BLaER1 treated with 17β-estradiol and CSF1 and Interleukin-3, amounts not matched to agents 10 nM and 100 nM (cell line): ENCODE measurements around the gene ZKSCAN2.

Experiments used
- H3K27ac ChIP-seq, 11 experiments: shearing (Covaris generic); formaldehyde crosslinking; 2 replicates each; pipeline ENCODE4 v1.8.1; 2022
- H3K27me3 ChIP-seq, 11 experiments: shearing (Covaris generic); formaldehyde crosslinking; 2 replicates each; pipeline ENCODE4 v1.8.1; 2022
- H3K36me3 ChIP-seq, 11 experiments: shearing (Covaris generic); formaldehyde crosslinking; 2 replicates each; pipeline ENCODE4 v1.8.1; 2022
- H3K4me1 ChIP-seq, 10 experiments: shearing (Covaris generic); formaldehyde crosslinking; 2 replicates each; pipeline ENCODE4 v1.8.1; 2022
- H3K4me2 ChIP-seq, 11 experiments: shearing (Covaris generic); formaldehyde crosslinking; 2 replicates each; pipeline ENCODE4 v1.8.1; 2022
- H3K4me3 ChIP-seq, 10 experiments: shearing (Covaris generic); formaldehyde crosslinking; 2 replicates each; pipeline ENCODE4 v1.8.1; 2022
- H3K9ac ChIP-seq, 11 experiments: shearing (Covaris generic); formaldehyde crosslinking; 2 replicates each; pipeline ENCODE4 v1.8.1; 2022
- H3K9me3 ChIP-seq, 11 experiments: shearing (Covaris generic); formaldehyde crosslinking; replicated peaks in 1 of 11; 2 replicates each; pipeline ENCODE4 v1.8.1; 2022
- H4K20me1 ChIP-seq, 11 experiments: shearing (Covaris generic); formaldehyde crosslinking; 2 replicates each; pipeline ENCODE4 v1.8.1; 2022
- Cebpa-rat ChIP-seq, 11 experiments: shearing (Covaris generic); IDR thresholded peaks; 2 replicates each; pipeline ENCODE4 v1.8.1; 2022

Gene ZKSCAN2

GRCh38 chr16:25217112-25217511 is 40.5 kb downstream of the ZKSCAN2 start:
- Histone ChIP-seq H3K27ac (no peak overlapping the region), H3K36me3 (no peaks in the 10 kb centered on the region), H3K4me1 (peaks cover 0 to 5% (median 0%) of the 10 kb centered on the region in 10 experiments; a peak in 1 of 20 replicates), H3K4me2 (no peak overlapping the region), H3K4me3 (no peak overlapping the region), H3K9ac (no peak overlapping the region), H4K20me1 (no peaks in the 10 kb centered on the region), H3K27me3 (no peaks in the 10 kb centered on the region), H3K9me3 (no peaks in the 10 kb centered on the region)
- TF ChIP-seq Cebpa-rat (IDR thresholded peaks at IDR 0.05) = no peak

DNA sequence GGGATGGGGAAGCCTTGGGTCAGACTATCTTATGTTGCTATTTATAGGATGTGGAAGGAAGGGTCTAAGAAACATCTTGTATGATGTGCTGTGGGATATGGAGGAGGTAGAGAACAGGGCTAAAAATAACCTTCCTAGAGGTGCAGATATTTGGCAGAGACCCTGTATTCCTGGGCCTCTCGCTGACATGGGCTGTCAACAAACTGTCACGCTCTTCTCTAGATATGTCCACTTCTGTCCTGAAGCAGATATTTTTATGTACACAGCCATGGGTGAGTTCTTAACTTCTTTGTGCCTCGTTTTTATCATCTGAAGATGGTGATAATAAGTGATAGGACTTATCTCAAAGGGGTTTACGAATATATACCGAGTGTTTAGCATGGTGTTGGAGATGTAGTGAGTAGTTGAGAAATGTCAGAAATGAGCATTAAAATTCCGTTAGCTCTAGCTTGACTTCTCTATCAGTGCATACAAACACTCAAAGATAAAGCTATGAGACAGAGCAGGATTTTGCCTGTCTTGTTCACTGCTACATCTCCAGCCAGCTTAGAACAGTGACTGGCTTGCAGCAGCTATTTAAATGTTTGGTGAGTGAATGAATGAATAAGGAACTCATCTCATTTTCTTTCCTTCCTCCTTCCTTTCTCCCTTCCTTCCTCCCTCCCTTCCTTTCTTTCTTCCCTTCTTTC is 43.8 kb downstream of the ZKSCAN2 start:
- Histone ChIP-seq H3K9ac (no peak overlapping the region), H3K36me3 (no peaks in the 10 kb centered on the region), H3K4me3 (no peak overlapping the region), H3K4me1 (peaks cover 0 to 4% (median 0%) of the 10 kb centered on the region in 10 experiments; a peak in 1 of 20 replicates), H3K27ac (no peak overlapping the region), H3K27me3 (no peaks in the 10 kb centered on the region), H3K4me2 (no peak overlapping the region), H3K9me3 (no peaks in the 10 kb centered on the region), H4K20me1 (no peaks in the 10 kb centered on the region)
- TF ChIP-seq Cebpa-rat (IDR thresholded peaks at IDR 0.05) = no peak

DNA sequence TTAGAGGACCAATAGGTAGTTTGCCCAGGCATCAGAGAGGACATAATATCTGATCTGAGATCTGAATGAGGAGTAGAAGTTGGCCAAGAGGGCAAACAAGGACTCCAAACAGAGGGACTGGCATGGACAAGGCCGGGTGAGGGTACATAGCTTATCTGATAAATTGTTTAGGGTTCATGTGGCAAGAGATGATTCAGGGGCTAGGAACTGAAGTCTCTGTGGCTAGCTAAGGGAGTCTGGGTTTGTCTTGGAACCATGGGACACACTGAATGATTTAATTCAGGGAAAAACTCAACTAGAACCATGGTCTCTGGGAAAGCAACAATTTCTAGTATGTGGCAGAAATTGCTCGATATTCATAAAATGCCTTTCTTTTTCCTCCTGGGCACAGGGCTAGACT is 45.0 kb downstream of the ZKSCAN2 start:
- no peak overlapping the region for H3K27ac ChIP-seq
- H3K9me3 ChIP-seq = no peaks in the 10 kb centered on the region
- no peak overlapping the region for H3K9ac ChIP-seq

GRCh38 chr16:25210758-25211157 is 46.9 kb downstream of the ZKSCAN2 start:
- H3K4me1 ChIP-seq = peaks cover 0 to 4% (median 0%) of the 10 kb centered on the region in 10 experiments; a peak in 1 of 20 replicates
- H3K9me3 ChIP-seq = no peaks in the 10 kb centered on the region
- no peaks in the 10 kb centered on the region for H3K36me3 ChIP-seq
- H3K4me2 ChIP-seq = peak overlapping the region in 2 of 11 experiments; percentile 35 to 53; a peak in 2 of 22 replicates
- no peaks in the 10 kb centered on the region for H3K27me3 ChIP-seq
- no peak overlapping the region for H3K27ac ChIP-seq
- no peaks in the 10 kb centered on the region for H4K20me1 ChIP-seq
- no peak overlapping the region for H3K4me3 ChIP-seq
- H3K9ac ChIP-seq = no peak overlapping the region
- TF ChIP-seq Cebpa-rat (IDR thresholded peaks at IDR 0.05) = no peak

More for the DNA sequence above, 45.0 kb downstream of the ZKSCAN2 start:
- no peak for TF ChIP-seq Cebpa-rat (IDR thresholded peaks at IDR 0.05)
- Histone ChIP-seq H3K36me3 (no peaks in the 10 kb centered on the region), H4K20me1 (no peaks in the 10 kb centered on the region), H3K4me2 (no peak overlapping the region), H3K27me3 (no peaks in the 10 kb centered on the region), H3K4me3 (no peak overlapping the region), H3K4me1 (peaks cover 0 to 4% (median 0%) of the 10 kb centered on the region in 10 experiments; a peak in 1 of 20 replicates)

- Histone ChIP-seq H3K27ac (no peak overlapping the region), H3K27me3 (no peaks in the 10 kb centered on the region)
Observed at GRCh38 chr16:25199457-25199856, 58.2 kb downstream of the ZKSCAN2 start.

GRCh38 chr16:25198021-25198420 is 59.6 kb downstream of the ZKSCAN2 start:
- TF ChIP-seq Cebpa-rat (IDR thresholded peaks at IDR 0.05) = no peak
- 0 out of 20 replicates have a peak, but pooled peaks cover 0 to 4% (median 0%) of the 10 kb centered on the region in 10 experiments for H3K4me1 ChIP-seq
- no peak overlapping the region for H3K27ac ChIP-seq
- no peak overlapping the region for H3K4me3 ChIP-seq
- no peaks in the 10 kb centered on the region for H3K36me3 ChIP-seq
- H3K9me3 ChIP-seq = no peaks in the 10 kb centered on the region
- H3K27me3 ChIP-seq = no peaks in the 10 kb centered on the region
- no peak overlapping the region for H3K4me2 ChIP-seq
- H3K9ac ChIP-seq = no peak overlapping the region
- no peaks in the 10 kb centered on the region for H4K20me1 ChIP-seq

More at GRCh38 chr16:25199457-25199856, 58.2 kb downstream of the ZKSCAN2 start:
- Histone ChIP-seq H3K36me3 (no peaks in the 10 kb centered on the region), H3K4me3 (no peak overlapping the region), H4K20me1 (no peaks in the 10 kb centered on the region), H3K4me2 (no peak overlapping the region), H3K9ac (no peak overlapping the region), H3K9me3 (no peaks in the 10 kb centered on the region), H3K4me1 (0 out of 20 replicates have a peak, but pooled peaks cover 0 to 4% (median 0%) of the 10 kb centered on the region in 10 experiments)
- TF ChIP-seq Cebpa-rat (IDR thresholded peaks at IDR 0.05) = no peak

GRCh38 chr16:25194273-25194878 is 63.3 kb downstream of the ZKSCAN2 start:
- H3K36me3 ChIP-seq = no peaks in the 10 kb centered on the region
- TF ChIP-seq Cebpa-rat (IDR thresholded peaks at IDR 0.05) = no peak
- no peak overlapping the region for H3K4me2 ChIP-seq
- H3K9ac ChIP-seq = no peak overlapping the region
- H3K9me3 ChIP-seq = no peaks in the 10 kb centered on the region
- H3K27ac ChIP-seq = no peak overlapping the region
- no peaks in the 10 kb centered on the region for H3K4me1 ChIP-seq
- H3K27me3 ChIP-seq = no peaks in the 10 kb centered on the region
- no peaks in the 10 kb centered on the region for H4K20me1 ChIP-seq
- no peak overlapping the region for H3K4me3 ChIP-seq

- no peak overlapping the region for H3K27ac ChIP-seq
- H3K27me3 ChIP-seq = no peaks in the 10 kb centered on the region
- no peaks in the 10 kb centered on the region for H3K36me3 ChIP-seq
- no peak overlapping the region for H3K4me3 ChIP-seq
- H3K4me1 ChIP-seq = no peaks in the 10 kb centered on the region
- no peaks in the 10 kb centered on the region for H4K20me1 ChIP-seq
- no peaks in the 10 kb centered on the region for H3K9me3 ChIP-seq
- H3K9ac ChIP-seq = no peak overlapping the region
- no peak for TF ChIP-seq Cebpa-rat (IDR thresholded peaks at IDR 0.05)
- no peak overlapping the region for H3K4me2 ChIP-seq
Observed at GRCh38 chr16:25192096-25192495, 65.5 kb downstream of the ZKSCAN2 start.

DNA sequence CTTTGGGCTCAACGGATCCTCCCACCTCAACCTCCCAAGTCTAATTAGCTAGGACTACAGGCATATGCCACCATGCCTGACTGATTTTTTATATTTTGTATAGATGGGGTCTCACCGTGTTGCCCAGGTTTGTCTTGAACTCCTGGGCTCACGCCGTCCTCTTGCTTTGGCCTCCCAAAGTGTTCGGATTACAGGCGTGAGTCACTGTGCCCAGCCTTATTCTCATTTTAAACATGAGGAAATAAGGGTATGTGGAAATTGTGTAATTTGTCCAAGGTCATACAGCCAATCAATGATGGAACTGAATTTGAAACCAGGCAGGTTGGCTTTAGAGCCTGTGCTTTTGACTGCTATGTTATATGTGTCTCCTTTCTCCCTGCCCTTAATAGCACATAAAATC is 68.3 kb downstream of the ZKSCAN2 start:
- Histone ChIP-seq H3K27ac (no peak overlapping the region), H3K4me3 (no peak overlapping the region), H4K20me1 (no peaks in the 10 kb centered on the region), H3K4me1 (no peaks in the 10 kb centered on the region), H3K27me3 (no peaks in the 10 kb centered on the region), H3K9me3 (no peaks in the 10 kb centered on the region), H3K36me3 (no peaks in the 10 kb centered on the region), H3K4me2 (no peak overlapping the region), H3K9ac (no peak overlapping the region)
- no peak for TF ChIP-seq Cebpa-rat (IDR thresholded peaks at IDR 0.05)

- Histone ChIP-seq H3K36me3 (no peaks in the 10 kb centered on the region), H3K27ac (no peak overlapping the region), H3K9ac (no peak overlapping the region)
Observed at GRCh38 chr16:25187491-25187795, 70.2 kb downstream of the ZKSCAN2 start.

More at GRCh38 chr16:25187491-25187795, 70.2 kb downstream of the ZKSCAN2 start:
- Histone ChIP-seq H3K4me3 (no peak overlapping the region), H3K9me3 (no peaks in the 10 kb centered on the region), H3K27me3 (no peaks in the 10 kb centered on the region), H3K4me2 (no peak overlapping the region), H3K4me1 (no peaks in the 10 kb centered on the region), H4K20me1 (no peaks in the 10 kb centered on the region)
- TF ChIP-seq Cebpa-rat (IDR thresholded peaks at IDR 0.05) = no peak
